Suprapubic skin (tissue), 4 donors: ENCODE results near the gene MYD88. TPM values are rescaled to one million over a fixed set of nuclear protein-coding genes. Genes with fewer than 3 reads are reported as not detected.

Experiments used
- DNase-seq, 2 donors: peaks; one replicate each; pipeline ENCODE4 v3.0.0-alpha.2; 2019; ENCODE audit warnings: low spot score in 2 of 2
- H3K27ac ChIP-seq: fragments of 200-600 bp; sonication (generic); one replicate; pipeline ENCODE4 v1.5.1; 2019
- H3K27me3 ChIP-seq: fragments of 200-600 bp; sonication (generic); one replicate; pipeline ENCODE4 v1.5.1; 2019
- H3K36me3 ChIP-seq: fragments of 200-600 bp; sonication (generic); one replicate; pipeline ENCODE4 v1.5.1; 2019
- H3K4me1 ChIP-seq: fragments of 200-600 bp; sonication (generic); one replicate; pipeline ENCODE4 v1.5.1; 2019
- H3K4me3 ChIP-seq: fragments of 200-600 bp; sonication (generic); one replicate; pipeline ENCODE4 v1.5.1; 2019; ENCODE audit warnings: mild to moderate bottlenecking
- H3K9me3 ChIP-seq: fragments of 200-600 bp; sonication (generic); one replicate; pipeline ENCODE4 v1.5.1; 2019
- CTCF ChIP-seq, 2 donors: fragments of 200-600 bp in 1 of 2; fragments of 450-650 bp in 1 of 2; sonication (generic) in 1 of 2; IDR thresholded peaks; one replicate each; pipeline ENCODE4 v1.5.1; 2016 to 2019; ENCODE audit warnings: antibody characterized with exemption in 2 of 2, mild to moderate bottlenecking in 1 of 2, moderate library complexity in 1 of 2
- EP300 ChIP-seq: sonication (generic); formaldehyde crosslinking; IDR thresholded peaks from one replicate; pipeline ENCODE4 v1.6.1; 2017; ENCODE audit warnings: antibody characterized with exemption
- POLR2A ChIP-seq, 2 donors: fragments of 450-650 bp; IDR thresholded peaks; one replicate each; pipeline ENCODE4 v1.6.1; 2017; ENCODE audit warnings: antibody characterized with exemption in 2 of 2, mild to moderate bottlenecking in 2 of 2, moderate library complexity in 2 of 2
- POLR2AphosphoS5 ChIP-seq, 3 donors: sonication (generic); formaldehyde crosslinking; IDR thresholded peaks; one replicate each; pipeline ENCODE4 v1.6.1; 2017; ENCODE audit warnings: antibody characterized with exemption in 3 of 3
- WGBS: methylation state at CpG from one replicate; pipeline ENCODE4 v1.1.5; 2018; 5-methylcytosine and 5-hydroxymethylcytosine counted together
- total RNA-seq, 4 donors: library from RNA; depleted of rRNA; stranded (reverse); fragments of >200 nt; gene quantifications; one replicate each; pipeline ENCODE4 v1.1.0, GENCODE V29; 2016

The MYD88 gene
- total RNA-seq, 4 donors from 2014 or later: 21.6 to 33.2 (median 28.1) TPM

- Histone ChIP-seq H3K27ac (peak overlapping the region; percentile 90), H3K4me1 (peaks cover 52% of the 10 kb centered on the region), H3K27me3 (no peaks in the 10 kb centered on the region), H3K36me3 (peaks cover 40% of the 10 kb centered on the region), H3K9me3 (no peaks in the 10 kb centered on the region), H3K4me3 (peak overlapping the region; percentile 83)
- DNase-seq: peak in 1 of 2 donors; percentile 79
- 18% methylated on average over 10 of the region's 22 CpGs for WGBS
- no peak for TF ChIP-seq EP300
Measured at GRCh38 chr3:38137615-38138348, 679 bp upstream of the MYD88 start.

GRCh38 chr3:38139191-38139590 is 730 bp downstream of the MYD88 start:
- H3K4me3 ChIP-seq: peak overlapping the region; percentile 83
- peaks cover 52% of the 10 kb centered on the region for H3K4me1 ChIP-seq
- 0% methylated on average over 7 of the region's 8 CpGs for WGBS
- TF ChIP-seq POLR2A (IDR thresholded peaks at IDR 0.05) (no peak), CTCF (IDR thresholded peaks at IDR 0.05) (no peak), EP300 (no peak), POLR2AphosphoS5 (IDR thresholded peaks at IDR 0.05) (no peak)
- H3K9me3 ChIP-seq: no peaks in the 10 kb centered on the region
- H3K27ac ChIP-seq: peak overlapping the region; percentile 90
- DNase-seq: peak in 1 of 2 donors; percentile 57
- H3K36me3 ChIP-seq: peaks cover 27% of the 10 kb centered on the region
- H3K27me3 ChIP-seq: no peaks in the 10 kb centered on the region

GRCh38 chr3:38139652-38140051 is 1.2 kb downstream of the MYD88 start:
- Histone ChIP-seq H3K9me3 (no peaks in the 10 kb centered on the region), H3K27me3 (no peaks in the 10 kb centered on the region), H3K4me1 (peaks cover 50% of the 10 kb centered on the region), H3K27ac (no peak overlapping the region), H3K4me3 (peak overlapping the region; percentile 83), H3K36me3 (peaks cover 26% of the 10 kb centered on the region)
- 81% methylated on average over 7 of the region's 7 CpGs for WGBS
- DNase-seq: peak in 1 of 2 donors; percentile 38
- TF ChIP-seq CTCF (IDR thresholded peaks at IDR 0.05): no peak
- no peak for TF ChIP-seq POLR2A (IDR thresholded peaks at IDR 0.05)
- TF ChIP-seq POLR2AphosphoS5 (IDR thresholded peaks at IDR 0.05): no peak
- TF ChIP-seq EP300: no peak

- H3K9me3 ChIP-seq: no peaks in the 10 kb centered on the region
- no peak for TF ChIP-seq EP300
- no peak for TF ChIP-seq POLR2A (IDR thresholded peaks at IDR 0.05)
- no peak for TF ChIP-seq POLR2AphosphoS5 (IDR thresholded peaks at IDR 0.05)
- no peak for TF ChIP-seq CTCF (IDR thresholded peaks at IDR 0.05)
- no peaks in the 10 kb centered on the region for H3K27me3 ChIP-seq
- no peak overlapping the region for H3K4me3 ChIP-seq
- no peak overlapping the region for H3K27ac ChIP-seq
- peaks cover 26% of the 10 kb centered on the region for H3K36me3 ChIP-seq
- WGBS: 90% methylated on average over 11 of the region's 13 CpGs
- peak in 1 of 2 donors; percentile 59 for DNase-seq
- peaks cover 41% of the 10 kb centered on the region for H3K4me1 ChIP-seq
Measured at GRCh38 chr3:38140326-38141172, 2.1 kb downstream of the MYD88 start.

- Histone ChIP-seq H3K4me3 (no peak overlapping the region), H3K4me1 (peaks cover 33% of the 10 kb centered on the region), H3K9me3 (peaks cover 6% of the 10 kb centered on the region), H3K36me3 (peaks cover 26% of the 10 kb centered on the region), H3K27me3 (no peaks in the 10 kb centered on the region), H3K27ac (no peak overlapping the region)
- WGBS: 96% methylated on average over 7 of the region's 7 CpGs
- no peak for TF ChIP-seq POLR2AphosphoS5 (IDR thresholded peaks at IDR 0.05)
- peak in 1 of 2 donors; percentile 65 for DNase-seq
Measured at GRCh38 chr3:38141173-38141951, 2.9 kb downstream of the MYD88 start.
